Activated naive CD8-positive, alpha-beta T cell (primary cell): Measurements from ENCODE around the gene SERTAD2.

ENCODE experiments used
- H3K27ac Mint-ChIP-seq: one replicate; pipeline ENCODE4 v1.8.0; 2021; ENCODE audit warnings: mixed read lengths
- H3K27me3 Mint-ChIP-seq: one replicate; pipeline ENCODE4 v1.8.0; 2021; ENCODE audit warnings: mixed read lengths
- H3K36me3 Mint-ChIP-seq: one replicate; pipeline ENCODE4 v1.8.0; 2021; ENCODE audit warnings: mixed read lengths
- H3K4me1 Mint-ChIP-seq: one replicate; pipeline ENCODE4 v1.8.0; 2021; ENCODE audit warnings: low read depth, mixed read lengths
- H3K4me3 Mint-ChIP-seq: one replicate; pipeline ENCODE4 v1.8.0; 2021; ENCODE audit warnings: mild to moderate bottlenecking, mixed read lengths
- H3K9me3 Mint-ChIP-seq: one replicate; pipeline ENCODE4 v1.8.0; 2021; ENCODE audit warnings: low read depth, mixed read lengths

The SERTAD2 gene

GRCh38 chr2:64681479-64681967, 27.8 kb upstream of the SERTAD2 start:
- no peaks in the 10 kb centered on the region for H3K36me3 Mint-ChIP-seq
- H3K4me1 Mint-ChIP-seq, result peaks cover 59% of the 10 kb centered on the region
- H3K9me3 Mint-ChIP-seq, result no peaks in the 10 kb centered on the region
- no peak overlapping the region for H3K4me3 Mint-ChIP-seq
- no peaks in the 10 kb centered on the region for H3K27me3 Mint-ChIP-seq
- peak overlapping the region; percentile 1 for H3K27ac Mint-ChIP-seq

- Mint-ChIP-seq H3K27ac (peak overlapping the region; percentile 85), H3K9me3 (no peaks in the 10 kb centered on the region), H3K4me3 (peak overlapping the region; percentile 18), H3K27me3 (no peaks in the 10 kb centered on the region), H3K36me3 (no peaks in the 10 kb centered on the region), H3K4me1 (peaks cover 62% of the 10 kb centered on the region)
Observed at GRCh38 chr2:64679673-64680425, 26.1 kb upstream of the SERTAD2 start.

GRCh38 chr2:64678771-64679590, 25.3 kb upstream of the SERTAD2 start:
- H3K36me3 Mint-ChIP-seq, result no peaks in the 10 kb centered on the region
- peaks cover 63% of the 10 kb centered on the region for H3K4me1 Mint-ChIP-seq
- H3K4me3 Mint-ChIP-seq, result peak overlapping the region; percentile 18
- H3K27ac Mint-ChIP-seq, result peak overlapping the region; percentile 85
- no peaks in the 10 kb centered on the region for H3K9me3 Mint-ChIP-seq
- no peaks in the 10 kb centered on the region for H3K27me3 Mint-ChIP-seq

- Mint-ChIP-seq H3K27ac (no peak overlapping the region), H3K4me1 (peaks cover 63% of the 10 kb centered on the region), H3K27me3 (no peaks in the 10 kb centered on the region), H3K36me3 (no peaks in the 10 kb centered on the region), H3K9me3 (no peaks in the 10 kb centered on the region), H3K4me3 (no peak overlapping the region)
Observed at GRCh38 chr2:64677530-64677929, 23.8 kb upstream of the SERTAD2 start.

GRCh38 chr2:64675860-64676259, 22.1 kb upstream of the SERTAD2 start:
- Mint-ChIP-seq H3K4me3 (peak overlapping the region; percentile 2), H3K27ac (peak overlapping the region; percentile 43), H3K27me3 (no peaks in the 10 kb centered on the region), H3K9me3 (no peaks in the 10 kb centered on the region), H3K36me3 (no peaks in the 10 kb centered on the region), H3K4me1 (peaks cover 54% of the 10 kb centered on the region)

GRCh38 chr2:64672708-64673107, 19.0 kb upstream of the SERTAD2 start:
- Mint-ChIP-seq H3K36me3 (peaks cover 5% of the 10 kb centered on the region), H3K4me3 (no peak overlapping the region), H3K27me3 (no peaks in the 10 kb centered on the region), H3K9me3 (no peaks in the 10 kb centered on the region), H3K4me1 (peaks cover 30% of the 10 kb centered on the region), H3K27ac (no peak overlapping the region)

- no peak overlapping the region for H3K4me3 Mint-ChIP-seq
- H3K27ac Mint-ChIP-seq, result no peak overlapping the region
- no peaks in the 10 kb centered on the region for H3K27me3 Mint-ChIP-seq
- H3K36me3 Mint-ChIP-seq, result peaks cover 5% of the 10 kb centered on the region
- H3K9me3 Mint-ChIP-seq, result no peaks in the 10 kb centered on the region
- H3K4me1 Mint-ChIP-seq, result peaks cover 18% of the 10 kb centered on the region
Observed at GRCh38 chr2:64670047-64670446, 16.3 kb upstream of the SERTAD2 start.

- H3K27me3 Mint-ChIP-seq, result no peaks in the 10 kb centered on the region
- peaks cover 5% of the 10 kb centered on the region for H3K36me3 Mint-ChIP-seq
- no peak overlapping the region for H3K27ac Mint-ChIP-seq
- no peaks in the 10 kb centered on the region for H3K9me3 Mint-ChIP-seq
- no peak overlapping the region for H3K4me3 Mint-ChIP-seq
- H3K4me1 Mint-ChIP-seq, result peaks cover 22% of the 10 kb centered on the region
Observed at GRCh38 chr2:64669288-64669687, 15.6 kb upstream of the SERTAD2 start.

- no peak overlapping the region for H3K27ac Mint-ChIP-seq
- peaks cover 28% of the 10 kb centered on the region for H3K4me1 Mint-ChIP-seq
Observed at GRCh38 chr2:64668542-64668941, 14.8 kb upstream of the SERTAD2 start.

GRCh38 chr2:64667535-64667934, 13.8 kb upstream of the SERTAD2 start:
- peaks cover 5% of the 10 kb centered on the region for H3K36me3 Mint-ChIP-seq
- H3K9me3 Mint-ChIP-seq, result no peaks in the 10 kb centered on the region
- peak overlapping the region; percentile 68 for H3K4me3 Mint-ChIP-seq
- H3K27ac Mint-ChIP-seq, result peak overlapping the region; percentile 90
- H3K4me1 Mint-ChIP-seq, result peaks cover 29% of the 10 kb centered on the region
- no peaks in the 10 kb centered on the region for H3K27me3 Mint-ChIP-seq

More at GRCh38 chr2:64668542-64668941, 14.8 kb upstream of the SERTAD2 start:
- Mint-ChIP-seq H3K4me3 (no peak overlapping the region), H3K27me3 (no peaks in the 10 kb centered on the region), H3K9me3 (no peaks in the 10 kb centered on the region), H3K36me3 (peaks cover 5% of the 10 kb centered on the region)

- Mint-ChIP-seq H3K4me3 (peak overlapping the region; percentile 68), H3K9me3 (no peaks in the 10 kb centered on the region), H3K36me3 (peaks cover 5% of the 10 kb centered on the region), H3K27me3 (no peaks in the 10 kb centered on the region), H3K4me1 (peaks cover 34% of the 10 kb centered on the region), H3K27ac (peak overlapping the region; percentile 90)
Observed at GRCh38 chr2:64666810-64667438, 13.2 kb upstream of the SERTAD2 start.

GRCh38 chr2:64665709-64666108, 12.0 kb upstream of the SERTAD2 start:
- Mint-ChIP-seq H3K9me3 (no peaks in the 10 kb centered on the region), H3K4me3 (no peak overlapping the region), H3K4me1 (peaks cover 39% of the 10 kb centered on the region), H3K27ac (peak overlapping the region; percentile 85), H3K36me3 (peaks cover 5% of the 10 kb centered on the region), H3K27me3 (no peaks in the 10 kb centered on the region)

GRCh38 chr2:64663402-64663801, 9.7 kb upstream of the SERTAD2 start:
- Mint-ChIP-seq H3K9me3 (no peaks in the 10 kb centered on the region), H3K36me3 (peaks cover 3% of the 10 kb centered on the region), H3K4me1 (peaks cover 54% of the 10 kb centered on the region), H3K4me3 (no peak overlapping the region), H3K27ac (peak overlapping the region; percentile 22), H3K27me3 (no peaks in the 10 kb centered on the region)

GRCh38 chr2:64661741-64662169, 8.0 kb upstream of the SERTAD2 start:
- H3K36me3 Mint-ChIP-seq, result no peaks in the 10 kb centered on the region
- no peak overlapping the region for H3K4me3 Mint-ChIP-seq
- H3K27me3 Mint-ChIP-seq, result no peaks in the 10 kb centered on the region
- peak overlapping the region; percentile 55 for H3K27ac Mint-ChIP-seq
- peaks cover 70% of the 10 kb centered on the region for H3K4me1 Mint-ChIP-seq
- no peaks in the 10 kb centered on the region for H3K9me3 Mint-ChIP-seq

- H3K4me3 Mint-ChIP-seq, result no peak overlapping the region
- H3K27ac Mint-ChIP-seq, result peak overlapping the region; percentile 3
- no peaks in the 10 kb centered on the region for H3K9me3 Mint-ChIP-seq
- H3K27me3 Mint-ChIP-seq, result no peaks in the 10 kb centered on the region
- H3K36me3 Mint-ChIP-seq, result no peaks in the 10 kb centered on the region
- peaks cover 77% of the 10 kb centered on the region for H3K4me1 Mint-ChIP-seq
Observed at GRCh38 chr2:64659252-64659651, 5.5 kb upstream of the SERTAD2 start.
